Measurements from ENCODE around the gene DCP2. TPM values are rescaled to one million over a fixed set of nuclear protein-coding genes. Genes with fewer than 3 reads are reported as not detected.

The DCP2 gene
- polyA plus RNA-seq, 1 donor, result 48.8 TPM

GRCh38 chr5:113043491-113043931, 66.9 kb downstream of the DCP2 start:
- no peak for DNase-seq

- DNase-seq, result no peak
Measured at GRCh38 chr5:113044776-113045465, 68.3 kb downstream of the DCP2 start.

- DNase-seq, result no peak
Measured at GRCh38 chr5:113047234-113047633, 70.6 kb downstream of the DCP2 start.

GRCh38 chr5:113047733-113048652, 71.4 kb downstream of the DCP2 start:
- DNase-seq, result no peak

- no peak for DNase-seq
Measured at GRCh38 chr5:113048931-113049330, 72.3 kb downstream of the DCP2 start.

- no peak for DNase-seq
Measured at GRCh38 chr5:113050721-113051382, 74.3 kb downstream of the DCP2 start.

- DNase-seq, result no peak
Measured at GRCh38 chr5:113052041-113052795, 75.6 kb downstream of the DCP2 start.

GRCh38 chr5:113053511-113053995, 77.0 kb downstream of the DCP2 start:
- DNase-seq, result no peak

- no peak for DNase-seq
Measured at GRCh38 chr5:113054899-113055298, 78.3 kb downstream of the DCP2 start.

- DNase-seq, result no peak
Measured at GRCh38 chr5:113056988-113057387, 80.4 kb downstream of the DCP2 start.

- DNase-seq, result no peak
Measured at GRCh38 chr5:113057557-113057984, 81.0 kb downstream of the DCP2 start.

GRCh38 chr5:113058269-113058668, 81.7 kb downstream of the DCP2 start:
- no peak for DNase-seq

- DNase-seq, result no peak
Measured at GRCh38 chr5:113058706-113059226, 82.2 kb downstream of the DCP2 start.

- peak; percentile 66 for DNase-seq
Measured at GRCh38 chr5:113059232-113060040, 82.8 kb downstream of the DCP2 start.

- no peak for DNase-seq
Measured at GRCh38 chr5:113060408-113061025, 83.9 kb downstream of the DCP2 start.

- no peak for DNase-seq
Measured at GRCh38 chr5:113061846-113062780, 85.5 kb downstream of the DCP2 start.

- no peak for DNase-seq
Measured at GRCh38 chr5:113062869-113063508, 86.4 kb downstream of the DCP2 start.

GRCh38 chr5:113063927-113064326, 87.3 kb downstream of the DCP2 start:
- no peak for DNase-seq
